A549 treated with RU486 at 1 μM for 4 hours (cell line): ENCODE measurements around the gene KCNE2. TPM values are rescaled to one million over a fixed set of nuclear protein-coding genes. Genes with fewer than 3 reads are reported as not detected.

Experiments
- total RNA-seq: library from RNA; stranded (reverse); fragments of 200-300 nt; extraction: Qiagen RNA extraction; gene quantifications from 5 replicates; pipeline ENCODE4 v1.2.3, GENCODE V29; 2022; ENCODE audit warnings: low read depth

KCNE2 gene, protein sequence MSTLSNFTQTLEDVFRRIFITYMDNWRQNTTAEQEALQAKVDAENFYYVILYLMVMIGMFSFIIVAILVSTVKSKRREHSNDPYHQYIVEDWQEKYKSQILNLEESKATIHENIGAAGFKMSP
- total RNA-seq = not detected in 5 replicates

GRCh38 chr21:34363733-34364132, at the start of gene KCNE2:
TSS of gene KCNE2 (plus strand) at chr21:34364006. CDS start at chr21:34370479, 6,473 bp downstream.

DNA sequence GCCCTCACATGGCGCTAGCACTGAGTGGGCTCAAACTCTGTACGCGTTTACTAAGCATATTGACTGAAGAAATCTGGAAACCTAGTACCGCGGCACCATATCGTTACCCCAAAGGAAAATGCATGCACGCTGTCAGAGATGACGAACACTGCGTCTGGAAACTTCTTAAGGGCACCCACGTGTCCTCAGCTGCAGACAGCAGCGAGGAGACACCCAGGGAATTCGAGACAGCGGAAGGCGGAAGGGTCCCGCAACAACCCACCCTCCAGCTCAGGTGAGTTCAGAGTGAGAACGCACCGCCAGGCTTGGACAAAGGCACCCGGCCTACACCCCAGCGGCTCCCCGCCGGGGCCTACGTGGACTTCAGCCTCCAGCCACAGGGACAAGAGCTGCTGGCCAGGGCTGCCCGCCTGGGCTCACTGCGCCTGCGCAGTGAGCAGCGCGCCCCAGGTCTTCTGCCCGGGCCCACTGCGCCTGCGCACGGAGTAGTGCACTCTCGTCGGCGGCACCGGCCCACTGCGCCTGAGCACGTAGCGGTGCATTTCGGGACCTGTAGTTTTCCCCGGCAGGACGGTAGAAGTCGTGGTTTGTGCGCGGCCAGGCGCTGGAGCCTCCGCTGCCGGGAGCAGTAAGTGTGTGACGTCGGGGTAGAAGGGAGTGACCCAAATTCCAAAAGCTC, 11.3 kb downstream of the KCNE2 start, which contains the start of gene SMIM11:
Gene SMIM11, plus strand, starts transcription at position 568 of the 679 bp plus-strand sequence. CDS start 3,998 bp downstream, outside the sequence.

Other genes with a start within 250 kb of the KCNE2 start
- 4.4 to 19.3 TPM (median 9.8 TPM) in 5 replicates for gene SMIM11, start 11.5 kb downstream of the KCNE2 start, total RNA-seq
- gene SMIM34, start 59.9 kb downstream of the KCNE2 start, total RNA-seq = not detected in 5 replicates
- gene KCNE1, start 148.2 kb downstream of the KCNE2 start, total RNA-seq = not detected in 5 replicates